ENCODE measurements around the gene PAPOLA.
"Not testable (repeated sequence)": the region's sequence is repeated elsewhere in the genome, so short reads cannot be mapped to it uniquely, and the experiment has no call there.

PAPOLA gene

GRCh38 chr14:96501217-96501739 is 904 bp upstream of the PAPOLA start:
- DNase-seq (ENCODE audit: low read depth in 2 of 2) = no peak

GRCh38 chr14:96502621-96503305 is 581 bp downstream of the PAPOLA start:
- no peak for TF ChIP-seq CTCF (IDR thresholded peaks at IDR 0.05; ENCODE audit: low read depth, low read length)
- DNase-seq (ENCODE audit: low read depth in 2 of 2) = peak; percentile 33 to 48

More at GRCh38 chr14:96501217-96501739, 904 bp upstream of the PAPOLA start:
- no peak for TF ChIP-seq CTCF (IDR thresholded peaks at IDR 0.05; ENCODE audit: low read depth, low read length)
- H3K4me3 ChIP-seq (replicated peaks in 1 of 2; ENCODE audit: low read depth in 2 of 2, low read length in 2 of 2) = peak overlapping the region; percentile 93 to 94

GRCh38 chr14:96503306-96503679 is 1.1 kb downstream of the PAPOLA start:
- H3K4me3 ChIP-seq (replicated peaks in 1 of 2; ENCODE audit: low read depth in 2 of 2, low read length in 2 of 2) = peak overlapping the region; percentile 93 to 94
- no peak for TF ChIP-seq CTCF (IDR thresholded peaks at IDR 0.05; ENCODE audit: low read depth, low read length)
- DNase-seq (ENCODE audit: low read depth in 2 of 2) = no peak

More at GRCh38 chr14:96502621-96503305, 581 bp downstream of the PAPOLA start:
- peak overlapping the region; percentile 93 to 94 for H3K4me3 ChIP-seq (replicated peaks in 1 of 2; ENCODE audit: low read depth in 2 of 2, low read length in 2 of 2)

- H3K4me3 ChIP-seq (replicated peaks in 1 of 2; ENCODE audit: low read depth in 2 of 2, low read length in 2 of 2); DNase-seq (ENCODE audit: low read depth in 2 of 2): not testable (repeated sequence)
Observed at GRCh38 chr14:96504353-96504752, 2.2 kb downstream of the PAPOLA start.

GRCh38 chr14:96507723-96508122 is 5.5 kb downstream of the PAPOLA start:
- H3K4me3 ChIP-seq (replicated peaks in 1 of 2; ENCODE audit: low read depth in 2 of 2, low read length in 2 of 2) = no peak overlapping the region
- DNase-seq (ENCODE audit: low read depth in 2 of 2) = no peak
- no peak for TF ChIP-seq CTCF (IDR thresholded peaks at IDR 0.05; ENCODE audit: low read depth, low read length)

- peak in 1 of 2 donors; percentile 10 for DNase-seq (ENCODE audit: low read depth in 2 of 2)
- H3K4me3 ChIP-seq (replicated peaks in 1 of 2; ENCODE audit: low read depth in 2 of 2, low read length in 2 of 2) = no peak overlapping the region
- TF ChIP-seq CTCF (IDR thresholded peaks at IDR 0.05; ENCODE audit: low read depth, low read length) = no peak
Observed at GRCh38 chr14:96508900-96509299, 6.7 kb downstream of the PAPOLA start.

GRCh38 chr14:96509457-96510090 is 7.4 kb downstream of the PAPOLA start:
- no peak overlapping the region for H3K4me3 ChIP-seq (replicated peaks in 1 of 2; ENCODE audit: low read depth in 2 of 2, low read length in 2 of 2)
- no peak for DNase-seq (ENCODE audit: low read depth in 2 of 2)
- TF ChIP-seq CTCF (IDR thresholded peaks at IDR 0.05; ENCODE audit: low read depth, low read length) = no peak
